ENCODE data around the gene TNRC18.
A peak's percentile ranks its signal among the peaks of the same experiment; 100 is the strongest.
"Not testable (repeated sequence)": the region's sequence is repeated elsewhere in the genome, so short reads cannot be mapped to it uniquely, and the experiment has no call there.

Gene TNRC18

DNA sequence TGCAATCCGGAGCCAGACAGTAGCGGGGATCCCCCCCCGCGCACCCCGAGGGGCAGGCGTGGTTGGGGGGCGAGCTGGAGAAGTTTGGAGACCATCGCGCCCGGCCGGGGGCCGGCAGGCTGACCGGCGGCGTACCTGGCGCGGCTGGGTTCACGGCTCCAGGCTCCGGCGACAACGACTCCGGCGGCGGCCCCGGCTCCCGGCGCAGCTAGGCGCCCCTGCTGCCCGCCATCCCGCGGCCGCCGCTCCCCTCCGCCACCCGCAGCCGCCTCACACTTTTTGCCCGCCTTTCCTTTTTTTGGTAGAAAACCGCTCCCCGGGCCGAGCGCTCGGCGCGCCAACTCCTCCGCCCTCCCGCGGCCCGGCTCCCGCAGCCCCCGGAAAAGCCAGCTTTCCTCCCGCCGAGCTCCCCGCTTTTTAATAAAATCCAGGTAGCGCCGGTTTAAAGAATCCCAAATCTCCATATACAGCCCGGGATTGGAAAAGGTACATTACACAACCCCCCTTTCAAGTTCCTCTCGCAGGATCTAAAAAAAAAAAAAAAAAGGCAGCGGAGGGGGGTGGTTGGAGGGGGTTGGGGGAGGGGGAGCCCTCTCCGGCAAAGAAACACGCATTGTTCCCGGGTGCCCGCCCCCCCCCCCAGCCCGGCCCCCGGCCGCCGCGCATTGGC lies at the start of gene TNRC18:
Gene TNRC18, minus strand, starts transcription at position 529 of the 670 bp plus-strand sequence. CDS start 2,588 bp downstream, outside the sequence.
- DNase-seq: no peak

GRCh38 chr7:5472432-5473315 lies 49.0 kb upstream of the TNRC18 start:
- peak; percentile 87 for DNase-seq

DNA sequence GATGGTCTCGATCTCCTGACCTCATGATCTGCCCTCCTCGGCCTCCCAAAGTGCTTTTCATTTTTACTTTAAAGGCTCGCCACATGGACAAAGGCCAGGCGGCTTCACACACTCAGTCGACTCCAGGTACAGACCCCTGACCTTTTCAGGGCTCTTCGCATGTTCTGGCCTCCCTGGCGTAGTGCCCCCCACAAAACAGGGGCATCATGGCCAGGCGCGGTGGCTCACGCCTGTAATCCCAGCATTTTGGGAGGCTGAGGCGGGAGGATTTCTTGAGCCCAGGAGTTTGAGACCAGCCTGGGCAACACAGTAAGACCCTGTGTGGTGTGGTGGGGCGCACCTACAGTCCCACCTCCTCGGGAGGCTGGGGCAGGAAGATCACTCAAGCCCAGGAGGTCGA lies 48.0 kb upstream of the TNRC18 start:
- not testable (repeated sequence) for DNase-seq

DNA sequence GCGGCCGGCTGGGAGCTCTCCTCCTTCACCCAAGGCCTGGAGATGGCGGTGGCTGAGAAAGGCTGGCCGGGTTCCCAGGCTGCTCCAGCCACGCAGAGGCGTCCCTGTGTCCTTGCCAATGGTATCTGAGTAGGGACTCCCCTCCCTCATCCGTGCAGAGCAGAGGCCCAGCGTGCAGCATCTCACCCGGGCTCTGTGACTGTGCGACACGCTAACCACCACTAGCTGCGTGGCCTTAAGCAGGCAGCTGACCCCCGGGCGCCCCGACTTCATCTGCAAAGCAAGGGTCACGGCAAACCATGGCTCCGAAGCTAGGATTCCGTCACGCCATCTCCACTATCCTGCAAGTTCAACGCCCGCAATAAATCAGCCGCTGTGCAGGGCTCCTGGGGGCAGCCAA lies 47.2 kb upstream of the TNRC18 start:
- peak; percentile 81 for DNase-seq

- peak; percentile 43 for DNase-seq
Observed at GRCh38 chr7:5470167-5470532, 46.5 kb upstream of the TNRC18 start.

- no peak for DNase-seq
Observed at GRCh38 chr7:5469375-5470166, 45.9 kb upstream of the TNRC18 start.

DNA sequence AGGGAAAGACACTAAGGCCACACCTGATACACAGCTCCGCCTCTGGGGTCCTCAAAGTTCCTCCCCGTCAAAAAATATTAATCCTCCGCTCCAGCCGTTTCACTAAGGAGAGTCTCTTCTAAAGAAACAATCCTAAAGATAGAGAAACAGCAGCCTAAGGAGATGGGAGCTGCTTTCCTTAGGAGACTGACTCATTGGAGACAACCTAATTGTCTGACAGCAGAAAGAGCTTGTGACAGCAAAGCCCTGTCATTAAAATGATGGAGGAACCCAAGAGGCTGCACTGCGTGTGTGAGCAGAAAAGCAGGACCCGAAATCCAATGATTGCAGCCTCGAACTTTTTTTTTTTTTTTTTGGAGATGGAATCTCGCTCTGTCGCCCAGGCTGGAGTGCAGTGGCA lies 44.0 kb upstream of the TNRC18 start:
- no peak for DNase-seq

- DNase-seq: no peak
Observed at GRCh38 chr7:5466551-5466950, 42.9 kb upstream of the TNRC18 start.

DNA sequence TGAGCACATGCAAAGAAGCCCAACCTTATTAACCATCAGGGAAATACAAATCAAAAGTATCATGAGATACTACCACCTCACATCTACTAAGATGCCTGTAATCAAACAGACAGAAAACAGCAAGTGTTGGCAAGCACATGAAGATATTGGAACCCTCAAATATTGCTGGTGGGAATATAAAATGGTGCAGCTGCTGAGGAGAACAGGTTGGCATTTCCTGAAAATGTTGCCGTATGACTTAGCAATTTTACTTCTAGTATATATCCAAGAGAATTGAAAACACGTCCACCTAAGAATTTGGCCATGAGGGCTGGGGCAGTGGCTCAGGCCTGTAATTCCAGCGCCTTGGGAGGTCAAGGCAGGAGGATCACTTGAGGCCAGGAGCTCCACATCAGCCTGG lies 39.4 kb upstream of the TNRC18 start:
- no peak for DNase-seq

DNA sequence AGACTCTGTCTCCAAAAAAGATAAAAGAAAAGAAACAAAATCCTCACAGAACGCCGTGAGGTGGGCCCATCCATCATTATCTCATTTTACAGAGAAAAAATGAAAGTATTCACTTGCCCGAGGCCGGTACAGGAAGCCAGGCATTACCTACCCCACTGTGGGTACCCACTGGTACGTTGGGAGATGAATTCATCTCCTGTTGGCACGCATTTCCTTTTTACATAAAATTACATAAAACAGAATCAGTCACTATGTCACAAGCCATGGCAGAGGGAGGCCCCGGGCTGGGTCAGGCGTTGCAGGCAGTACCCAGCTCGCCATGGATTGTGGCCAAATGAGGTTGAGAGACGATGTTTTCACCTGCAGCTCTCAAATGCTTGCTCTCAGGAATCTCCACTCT lies 38.6 kb upstream of the TNRC18 start:
- DNase-seq: no peak

- DNase-seq: no peak
Observed at GRCh38 chr7:5458921-5459480, 35.4 kb upstream of the TNRC18 start.

DNA sequence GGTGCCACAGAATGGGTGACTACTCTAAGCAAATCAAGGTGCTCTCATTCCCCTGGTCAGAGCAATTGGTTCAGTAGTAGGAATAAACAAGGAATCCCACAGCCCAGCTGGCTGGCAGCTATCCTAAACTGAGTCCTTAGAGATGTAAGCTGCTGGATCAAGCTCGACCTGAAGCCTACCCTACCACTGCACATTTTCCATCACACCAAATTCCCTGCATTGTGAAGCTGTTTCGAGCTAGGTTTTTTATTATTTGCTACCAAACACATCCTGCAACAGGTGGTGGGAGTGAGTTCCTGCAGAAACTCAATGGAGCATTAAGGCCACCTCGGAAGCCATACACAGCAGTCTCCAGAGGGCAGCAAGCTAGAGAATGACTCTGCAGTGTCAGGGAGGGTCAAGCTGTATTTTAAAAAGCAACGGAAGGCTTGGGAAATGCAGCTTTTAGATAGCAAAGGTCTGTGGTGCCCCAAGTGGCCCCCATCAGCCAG lies 33.7 kb upstream of the TNRC18 start:
- no peak for DNase-seq

GRCh38 chr7:5456409-5456808 lies 32.8 kb upstream of the TNRC18 start:
- DNase-seq: no peak

- DNase-seq: no peak
Observed at GRCh38 chr7:5455581-5456219, 32.1 kb upstream of the TNRC18 start.

DNA sequence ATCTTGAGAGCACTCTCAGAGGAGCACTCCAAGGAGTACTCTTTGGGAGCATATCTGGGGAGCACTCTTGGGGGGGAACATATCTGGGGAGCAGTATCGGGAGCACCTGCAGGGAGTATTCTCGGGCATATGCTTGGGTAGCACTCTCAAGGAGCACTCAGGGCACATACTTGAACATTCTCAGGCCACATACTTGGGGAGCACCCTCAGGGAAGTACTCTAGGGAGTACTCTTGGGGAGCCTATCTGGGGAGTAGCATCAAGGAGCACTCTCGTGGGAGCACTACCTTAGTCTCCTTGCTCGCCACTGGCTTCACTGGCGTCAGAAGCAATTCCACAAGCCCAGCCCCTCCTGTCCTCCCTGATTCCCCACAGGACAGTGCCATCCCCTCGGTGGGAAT lies 31.5 kb upstream of the TNRC18 start:
- no peak for DNase-seq

GRCh38 chr7:5454485-5454884 lies 30.9 kb upstream of the TNRC18 start:
- DNase-seq: no peak

GRCh38 chr7:5453566-5454075 lies 30.0 kb upstream of the TNRC18 start:
- no peak for DNase-seq

DNA sequence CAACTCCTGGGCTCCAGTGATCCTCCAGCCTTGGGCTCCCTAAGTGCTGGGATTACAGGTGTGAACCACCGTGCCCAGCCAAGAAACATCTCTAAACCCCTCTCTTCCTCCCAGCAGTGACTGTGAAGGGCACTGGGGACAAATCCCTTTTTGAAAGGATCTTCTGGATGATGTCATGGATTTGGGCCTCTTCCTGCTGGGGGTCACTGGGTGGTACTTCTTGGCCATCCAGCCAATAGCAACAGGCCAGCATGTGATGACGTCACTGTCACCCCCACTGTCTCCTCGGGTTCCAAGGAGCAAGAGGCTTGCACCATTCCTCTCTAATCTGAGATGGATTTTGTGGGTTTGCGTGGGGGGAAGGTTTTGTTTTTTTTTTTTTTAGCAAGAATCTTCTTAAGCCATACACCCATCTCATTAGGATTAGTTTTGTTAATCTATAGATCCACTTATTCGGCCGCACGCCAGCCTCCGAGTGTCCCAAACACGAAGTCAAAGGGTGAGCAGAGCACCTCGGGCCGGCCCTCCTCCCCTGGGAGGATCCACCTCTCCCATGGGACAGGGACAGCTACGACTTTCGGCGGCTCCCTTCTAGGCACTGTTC lies 29.4 kb upstream of the TNRC18 start:
- DNase-seq: no peak

GRCh38 chr7:5452470-5452899 lies 28.9 kb upstream of the TNRC18 start:
- no peak for DNase-seq

DNA sequence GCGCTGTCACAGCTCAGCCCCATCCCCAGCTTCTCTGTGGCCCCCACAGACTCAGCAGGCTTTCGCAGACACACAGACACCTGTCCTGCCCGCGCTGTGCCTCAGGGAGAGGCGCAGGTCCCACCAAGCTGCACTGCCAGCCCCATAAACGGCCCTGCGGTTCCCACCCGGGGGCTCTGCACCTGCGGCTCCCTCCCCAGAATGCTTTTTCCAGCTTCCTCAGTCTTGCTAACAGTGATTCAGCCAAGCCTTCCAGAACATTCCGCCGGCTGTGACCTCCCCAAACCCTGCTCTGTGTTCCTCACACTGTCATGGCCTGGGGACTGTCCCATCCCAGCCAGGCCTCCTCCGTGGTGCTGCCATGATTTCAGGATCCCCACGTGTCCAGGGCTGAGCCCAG lies 27.8 kb upstream of the TNRC18 start:
- no peak for DNase-seq

DNA sequence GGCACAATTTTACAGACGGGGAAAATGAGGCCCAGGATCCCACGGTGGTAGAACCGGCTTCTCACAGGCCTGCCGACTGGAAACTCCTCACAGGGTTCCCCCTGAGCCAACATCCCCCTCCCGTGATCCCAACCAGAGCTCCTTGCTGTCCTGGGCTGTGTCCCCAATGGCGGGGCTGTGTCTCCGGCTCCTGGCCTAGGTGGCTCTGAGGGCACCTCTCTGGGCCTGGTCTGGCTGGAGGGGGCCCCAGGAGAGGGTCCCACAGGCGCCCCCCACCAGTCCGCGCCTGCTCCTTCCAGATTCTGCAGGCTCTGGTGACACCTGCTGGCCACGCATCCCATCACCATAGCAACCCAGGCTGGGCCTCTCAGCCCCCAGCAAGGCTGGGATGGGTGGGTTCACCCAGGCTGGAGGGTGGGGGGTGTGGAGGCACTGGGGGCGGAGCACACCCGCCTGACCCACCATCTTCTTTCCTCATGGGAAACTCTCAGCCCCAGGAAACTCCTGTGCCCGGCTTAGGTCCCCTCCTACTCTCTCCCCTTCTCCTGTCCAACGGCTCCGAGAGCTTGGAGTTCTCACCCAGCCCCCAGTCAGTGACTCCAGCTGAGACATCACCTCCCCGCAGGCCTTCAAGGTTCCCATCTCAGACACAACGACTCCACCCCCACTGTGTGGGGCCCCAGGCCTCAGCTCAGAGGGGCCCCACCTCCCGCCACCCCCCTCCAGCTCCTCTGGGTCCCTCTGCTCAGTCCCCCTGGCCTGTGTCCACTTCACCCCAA lies 27.1 kb upstream of the TNRC18 start:
- peak; percentile 31 for DNase-seq

Data from NCI-H1092 treated with DMSO at 0.1 percent for 48 hours (cell line).